HG02642 (cell line): ENCODE measurements around the gene ADCK1.

Experiments
- ATAC-seq: cut with Tn5 transposase; IDR thresholded peaks from one replicate; pipeline ENCODE4 v1.9.1; 2021; ENCODE audit warnings: mild to moderate bottlenecking; ENCODE audit not compliant: unreplicated experiment, poor library complexity

ADCK1 gene

GRCh38 chr14:77980475-77981321 lies 180.8 kb downstream of the ADCK1 start:
- ATAC-seq: no peak
